OCI-LY7 (cell line): ENCODE data around the gene KRT73. TPM values are rescaled to one million over a fixed set of nuclear protein-coding genes. Genes with fewer than 3 reads are reported as not detected.

ENCODE experiments used
- BruUV-seq: library from RNA; stranded (reverse); fragments of 400-500 nt; replicated peaks from 2 replicates; lab custom pipeline; 2021; lab: Mats Ljungman, UMichigan
- CTCF ChIA-PET: fragments of 300-600 bp; sonication (Branson Sonifier 250); formaldehyde crosslinking; loops from one replicate; lab custom pipeline; 2022; ENCODE audit warnings: antibody characterized with exemption; ENCODE audit not compliant: unreplicated experiment; lab: Charles Lee
- POLR2A ChIA-PET: fragments of 300-600 bp; sonication (Branson Sonifier 250); formaldehyde crosslinking; loops from one replicate; lab custom pipeline; 2022; ENCODE audit warnings: antibody characterized with exemption; lab: Charles Lee
- DNase-seq: peaks from one replicate; pipeline ENCODE4 v3.0.0-alpha.2; 2015; ENCODE audit warnings: low spot score
- H2AFZ ChIP-seq: fragments of 200-600 bp; sonication (generic), shearing (Covaris generic); 2 replicates; pipeline ENCODE4 v1.6.1; 2014; ENCODE audit warnings: mild to moderate bottlenecking, antibody characterized with exemption, low read length, moderate library complexity
- H3K27ac ChIP-seq: fragments of 200-600 bp; sonication (generic); 2 replicates; pipeline ENCODE4 v1.5.1; 2014; ENCODE audit warnings: mixed run types, low read depth, mild to moderate bottlenecking, moderate library complexity, low read length, inconsistent platforms; ENCODE audit not compliant: poor library complexity, severe bottlenecking
- H3K36me3 ChIP-seq: fragments of 200-600 bp; sonication (generic); 2 replicates; pipeline ENCODE4 v1.6.1; 2014; ENCODE audit warnings: mild to moderate bottlenecking, antibody characterized with exemption, low read length, moderate library complexity, mixed read lengths; ENCODE audit not compliant: insufficient read depth
- H3K4me1 ChIP-seq: fragments of 200-600 bp; sonication (generic); 2 replicates; pipeline ENCODE4 v1.5.1; 2014; ENCODE audit warnings: mild to moderate bottlenecking, low read length; ENCODE audit not compliant: insufficient read depth, poor library complexity, severe bottlenecking
- H3K4me2 ChIP-seq: fragments of 200-600 bp; sonication (generic); 2 replicates; pipeline ENCODE4 v1.6.1; 2014; ENCODE audit warnings: mild to moderate bottlenecking, low read length
- H3K4me3 ChIP-seq: fragments of 200-600 bp; sonication (generic); 2 replicates; pipeline ENCODE4 v1.5.1; 2014; ENCODE audit warnings: mild to moderate bottlenecking, low read depth, low read length; ENCODE audit not compliant: poor library complexity, severe bottlenecking
- H3K79me2 ChIP-seq: fragments of 200-600 bp; sonication (generic); 2 replicates; pipeline ENCODE4 v1.6.1; 2016; ENCODE audit warnings: low read depth, mild to moderate bottlenecking, low read length, moderate library complexity, mixed read lengths; ENCODE audit not compliant: insufficient read depth
- H3K9me2 ChIP-seq: fragments of 200-600 bp; sonication (generic); 2 replicates; pipeline ENCODE4 v1.6.1; 2016; ENCODE audit warnings: mild to moderate bottlenecking, low read length, mixed read lengths; ENCODE audit not compliant: insufficient read depth
- H3K9me3 ChIP-seq: fragments of 200-600 bp; sonication (generic); 2 replicates; pipeline ENCODE4 v1.6.1; 2014; ENCODE audit warnings: mild to moderate bottlenecking, mixed run types, low read length, mixed read lengths
- H4K20me1 ChIP-seq: fragments of 200-600 bp; sonication (generic); 2 replicates; pipeline ENCODE4 v1.6.1; 2014; ENCODE audit warnings: mild to moderate bottlenecking, antibody characterized with exemption, low read length, moderate library complexity, mixed read lengths; ENCODE audit not compliant: insufficient read depth
- EZH2phosphoT487 ChIP-seq: fragments of 200-600 bp; sonication (generic); IDR thresholded peaks from 2 replicates; pipeline ENCODE4 v1.6.1; 2018; ENCODE audit warnings: low read depth, borderline replicate concordance, mild to moderate bottlenecking, mixed run types, antibody characterized with exemption, low read length, moderate library complexity, mixed read lengths
- intact Hi-C: fragments of 100-400 bp; cut with micrococcal nuclease; formaldehyde crosslinking; loops from one replicate; pipeline ENCODE4 v1.10.0; 2022; ENCODE audit not compliant: unreplicated experiment
- total RNA-seq, 2 experiments: library from RNA; depleted of rRNA in 1 of 2; stranded (reverse); fragments of >200 nt in 1 of 2; shearing (Covaris generic) in 1 of 2; gene quantifications; 2 replicates each; pipeline ENCODE4 v1.2.3, GENCODE V29; 2014 to 2022
- TF ChIP-seq, protein P1 (sequence below): fragments of 200-600 bp; sonication (generic); conservative IDR thresholded peaks from 2 replicates; pipeline ENCODE4 v1.5.1; 2014; ENCODE audit warnings: mild to moderate bottlenecking, antibody characterized with exemption, low read length, moderate library complexity, mixed read lengths

KRT73 gene
- total RNA-seq, 2 experiments from 2014 or later, result not detected

- Histone ChIP-seq H3K79me2 (no peaks in the 10 kb centered on the region), H2AFZ (no peak overlapping the region), H3K4me3 (no peak overlapping the region), H3K4me2 (no peak overlapping the region), H3K9me2 (no peaks in the 10 kb centered on the region), H3K4me1 (no peaks in the 10 kb centered on the region), H3K9me3 (no peaks in the 10 kb centered on the region), H4K20me1 (no peaks in the 10 kb centered on the region), H3K36me3 (no peaks in the 10 kb centered on the region), H3K27ac (no peak overlapping the region)
- ChIA-PET POLR2A (no interaction called here), CTCF (no interaction called here)
- no peak for DNase-seq
- TF ChIP-seq, protein P1, sequence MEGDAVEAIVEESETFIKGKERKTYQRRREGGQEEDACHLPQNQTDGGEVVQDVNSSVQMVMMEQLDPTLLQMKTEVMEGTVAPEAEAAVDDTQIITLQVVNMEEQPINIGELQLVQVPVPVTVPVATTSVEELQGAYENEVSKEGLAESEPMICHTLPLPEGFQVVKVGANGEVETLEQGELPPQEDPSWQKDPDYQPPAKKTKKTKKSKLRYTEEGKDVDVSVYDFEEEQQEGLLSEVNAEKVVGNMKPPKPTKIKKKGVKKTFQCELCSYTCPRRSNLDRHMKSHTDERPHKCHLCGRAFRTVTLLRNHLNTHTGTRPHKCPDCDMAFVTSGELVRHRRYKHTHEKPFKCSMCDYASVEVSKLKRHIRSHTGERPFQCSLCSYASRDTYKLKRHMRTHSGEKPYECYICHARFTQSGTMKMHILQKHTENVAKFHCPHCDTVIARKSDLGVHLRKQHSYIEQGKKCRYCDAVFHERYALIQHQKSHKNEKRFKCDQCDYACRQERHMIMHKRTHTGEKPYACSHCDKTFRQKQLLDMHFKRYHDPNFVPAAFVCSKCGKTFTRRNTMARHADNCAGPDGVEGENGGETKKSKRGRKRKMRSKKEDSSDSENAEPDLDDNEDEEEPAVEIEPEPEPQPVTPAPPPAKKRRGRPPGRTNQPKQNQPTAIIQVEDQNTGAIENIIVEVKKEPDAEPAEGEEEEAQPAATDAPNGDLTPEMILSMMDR, result no peak
- no peak for TF ChIP-seq EZH2phosphoT487
- intact Hi-C loops, result no loop called here
- no TSS peak for BruUV-seq
Observed at GRCh38 chr12:52662093-52662917, 43.9 kb upstream of the KRT73 start.

DNA sequence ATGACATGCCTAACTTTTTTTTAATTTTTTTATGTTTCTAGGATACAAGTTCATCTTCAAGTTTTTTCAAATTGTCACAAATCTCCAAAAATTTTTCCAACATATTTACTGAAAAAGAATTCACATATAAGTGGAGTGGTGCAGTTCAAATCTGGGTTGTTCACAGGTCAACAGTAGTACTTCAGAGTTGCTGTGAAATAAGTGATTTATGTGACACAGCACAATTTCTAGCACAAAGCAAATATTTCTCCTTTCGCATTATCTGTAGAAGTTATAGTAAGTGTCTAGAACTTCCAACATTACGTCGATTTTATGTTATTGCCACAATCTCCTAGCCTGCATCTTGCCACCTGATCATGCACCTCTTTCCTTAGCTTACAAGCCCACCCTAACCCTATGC lies 43.3 kb upstream of the KRT73 start:
- no peak overlapping the region for H2AFZ ChIP-seq
- H3K79me2 ChIP-seq, result no peaks in the 10 kb centered on the region
- no peaks in the 10 kb centered on the region for H3K9me2 ChIP-seq
- H3K27ac ChIP-seq, result no peak overlapping the region
- intact Hi-C loops, result no loop called here
- no peaks in the 10 kb centered on the region for H4K20me1 ChIP-seq
- BruUV-seq, result no TSS peak
- no peaks in the 10 kb centered on the region for H3K36me3 ChIP-seq
- no peak for DNase-seq
- POLR2A ChIA-PET, result no interaction called here
- no peak overlapping the region for H3K4me3 ChIP-seq
- CTCF ChIA-PET, result no interaction called here
- TF ChIP-seq, protein P1, result no peak
- no peak for TF ChIP-seq EZH2phosphoT487
- H3K9me3 ChIP-seq, result no peaks in the 10 kb centered on the region
- no peak overlapping the region for H3K4me2 ChIP-seq
- no peaks in the 10 kb centered on the region for H3K4me1 ChIP-seq

DNA sequence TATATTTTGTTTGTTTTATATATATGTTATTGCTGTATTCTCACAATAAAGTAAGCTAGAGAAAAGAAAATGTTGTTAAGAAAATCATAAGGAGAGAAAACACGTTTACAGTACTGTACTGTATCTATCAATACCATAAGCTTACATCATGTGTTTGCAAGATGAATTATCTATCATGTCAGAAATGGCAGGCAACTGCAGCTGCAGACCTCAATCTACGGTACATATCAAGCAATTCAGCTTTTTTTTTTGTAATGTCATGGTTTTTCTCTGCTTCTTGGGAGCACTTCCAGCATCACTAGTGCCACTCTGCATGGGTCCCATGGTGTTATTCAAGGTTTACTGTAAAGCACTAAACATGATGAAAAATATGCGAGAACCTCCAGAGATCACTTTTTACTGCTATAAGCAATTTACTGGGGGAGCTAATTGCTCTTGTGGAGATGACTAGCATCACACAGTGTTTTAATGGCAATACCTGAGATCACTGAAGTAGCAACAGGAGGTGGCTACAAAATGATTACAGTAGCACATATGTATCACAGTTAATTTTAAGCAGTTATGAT lies 42.7 kb upstream of the KRT73 start:
- ChIA-PET CTCF (no interaction called here), POLR2A (interaction anchor here (0.7 kb wide), 1 partner anchor 13 kb away, joined by 3 read pairs; no protein-coding TSS in a partner anchor)
- no peaks in the 10 kb centered on the region for H3K36me3 ChIP-seq
- no peak for DNase-seq
- no peaks in the 10 kb centered on the region for H3K4me1 ChIP-seq
- TF ChIP-seq, protein P1, result no peak
- no peak for TF ChIP-seq EZH2phosphoT487
- no peaks in the 10 kb centered on the region for H3K79me2 ChIP-seq
- no peak overlapping the region for H3K4me2 ChIP-seq
- intact Hi-C loops, result no loop called here
- H3K27ac ChIP-seq, result no peak overlapping the region
- no peaks in the 10 kb centered on the region for H4K20me1 ChIP-seq
- no peaks in the 10 kb centered on the region for H3K9me3 ChIP-seq
- H3K4me3 ChIP-seq, result no peak overlapping the region
- H2AFZ ChIP-seq, result no peak overlapping the region
- no TSS peak for BruUV-seq
- H3K9me2 ChIP-seq, result no peaks in the 10 kb centered on the region
